AG09309 (cell line): Measurements from ENCODE around the gene GPSM1.

Experiments
- DNase-seq: peaks from one replicate; pipeline ENCODE4 v3.0.0-alpha.2; 2010; ENCODE audit warnings: low read depth
- H3K4me3 ChIP-seq: 2 replicates; pipeline ENCODE4 v1.5.1; 2011; ENCODE audit warnings: mild to moderate bottlenecking, low read depth, low read length, moderate library complexity; ENCODE audit not compliant: control insufficient read depth
- CTCF ChIP-seq: IDR thresholded peaks from 2 replicates; pipeline ENCODE4 v1.5.1; 2011; ENCODE audit warnings: mild to moderate bottlenecking, low read depth, low read length, inconsistent platforms; ENCODE audit not compliant: insufficient read depth, control insufficient read depth; ENCODE audit errors: missing control alignments

GPSM1 gene

GRCh38 chr9:136327304-136327974 is at the start of gene GPSM1:
GPSM1 (plus strand) TSS chr9:136327539; CDS start chr9:136327696, 157 bp downstream.
- no peak for TF ChIP-seq CTCF
- DNase-seq, result no peak

DNA sequence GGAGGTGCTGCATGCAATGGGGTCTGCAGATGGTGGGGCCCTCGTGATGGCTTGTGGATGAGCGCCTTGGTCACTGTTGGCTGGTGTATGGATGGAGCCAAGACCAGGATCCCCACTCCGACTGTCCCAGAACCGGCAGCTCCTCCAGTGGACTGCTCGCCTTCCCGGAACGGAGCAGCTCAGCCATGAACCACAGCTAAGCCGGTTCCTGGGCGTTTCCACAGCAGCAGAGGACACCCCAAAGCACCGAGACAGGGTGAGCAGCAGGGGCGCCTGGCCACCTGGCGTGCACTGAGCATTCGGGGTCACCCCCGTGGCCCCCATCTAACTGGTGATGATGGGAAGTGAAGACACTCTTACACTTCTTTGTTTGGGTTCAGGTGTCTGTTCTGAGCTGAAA is 49.6 kb upstream of the GPSM1 start:
- H3K4me3 ChIP-seq, result no peak overlapping the region
- TF ChIP-seq CTCF, result no peak
- DNase-seq, result no peak

More at GRCh38 chr9:136327304-136327974, at the start of gene GPSM1:
- peak within 1 kb of the TSS; percentile 96 for H3K4me3 ChIP-seq

GRCh38 chr9:136278221-136278620 is 49.1 kb upstream of the GPSM1 start:
- TF ChIP-seq CTCF, result no peak
- DNase-seq, result no peak
- H3K4me3 ChIP-seq, result no peak overlapping the region

DNA sequence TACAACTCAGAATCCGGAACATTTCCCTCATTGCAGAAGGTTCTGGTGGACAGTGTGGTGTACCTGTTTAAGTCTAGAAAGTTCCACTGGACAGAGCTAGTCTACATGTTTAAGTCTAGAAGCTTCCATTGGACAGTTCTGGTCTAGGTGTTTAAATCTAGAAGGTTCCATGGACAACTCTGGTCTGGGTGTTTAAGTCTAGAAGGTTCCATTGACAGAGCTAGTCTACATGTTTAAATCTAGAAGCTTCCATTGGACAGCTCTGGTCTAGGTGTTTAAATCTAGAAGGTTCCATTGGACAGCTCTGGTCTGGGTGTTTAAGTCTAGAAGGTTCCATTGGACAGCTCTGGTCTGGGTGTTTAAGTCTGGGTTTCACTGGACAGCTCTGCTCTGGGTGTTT is 48.4 kb upstream of the GPSM1 start:
- no peak overlapping the region for H3K4me3 ChIP-seq
- no peak for TF ChIP-seq CTCF
- no peak for DNase-seq

GRCh38 chr9:136279471-136279870 is 47.9 kb upstream of the GPSM1 start:
- H3K4me3 ChIP-seq, result no peak overlapping the region
- no peak for TF ChIP-seq CTCF
- no peak for DNase-seq

DNA sequence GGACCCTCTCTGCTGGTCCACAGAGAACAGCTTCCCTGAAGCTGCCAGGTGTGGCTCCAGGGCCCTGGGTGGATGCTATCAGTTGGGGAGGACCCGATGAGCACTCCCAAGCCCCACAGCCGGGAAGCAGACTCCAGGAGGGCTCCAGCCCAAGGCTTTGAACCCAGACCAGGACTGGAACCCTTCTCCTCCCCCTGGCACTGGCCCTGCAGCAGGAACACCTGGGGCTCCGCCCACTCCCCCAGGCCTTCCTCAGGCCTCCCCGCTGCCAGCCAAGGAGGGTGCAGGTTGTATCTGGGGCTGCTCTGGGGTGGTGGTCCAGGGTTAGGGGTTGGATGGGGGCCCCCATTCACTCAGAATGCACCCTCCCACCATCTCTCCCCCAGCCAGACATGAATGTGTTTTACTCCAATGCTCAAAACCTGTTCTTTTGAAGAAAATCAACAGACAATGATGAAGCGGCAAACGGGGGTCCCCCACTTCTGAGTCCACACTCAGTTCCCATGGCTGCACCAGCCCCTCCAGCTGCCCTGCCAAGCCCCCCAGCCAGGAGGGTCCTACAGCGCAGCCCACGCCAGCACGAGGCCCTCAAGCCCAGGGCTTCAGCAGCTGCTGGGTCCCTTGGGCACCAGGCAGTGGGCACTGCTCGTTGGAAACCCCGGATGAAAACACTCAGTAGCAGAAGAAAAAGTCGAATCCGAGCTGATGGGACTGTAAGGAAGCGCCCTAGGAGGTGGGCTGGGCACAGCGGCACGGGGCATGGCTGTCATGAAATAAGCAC is 46.6 kb upstream of the GPSM1 start:
- TF ChIP-seq CTCF, result no peak
- H3K4me3 ChIP-seq, result no peak overlapping the region
- no peak for DNase-seq
